Endothelial cell of umbilical vein (primary cell): ENCODE measurements around the gene ZBTB7C. TPM values are rescaled to one million over a fixed set of nuclear protein-coding genes. Genes with fewer than 3 reads are reported as not detected.

Experiments
- BruUV-seq: library from RNA; stranded (reverse); fragments of 400-500 nt; replicated peaks from 2 replicates; lab custom pipeline; 2021; lab: Mats Ljungman, UMichigan
- CTCF ChIA-PET: fragments of 300-600, 350-600 bp; sonication (Branson Sonifier 250); formaldehyde crosslinking; loops from one replicate; lab custom pipeline; 2021; ENCODE audit warnings: antibody characterized with exemption, inconsistent platforms; lab: Charles Lee
- POLR2A ChIA-PET: fragments of 300-600, 350-600 bp; sonication (Branson Sonifier 250); formaldehyde crosslinking; loops from one replicate; lab custom pipeline; 2021; ENCODE audit warnings: antibody characterized with exemption, inconsistent platforms; lab: Charles Lee
- DNase-seq: peaks from one replicate; pipeline ENCODE4 v3.0.0-alpha.2; 2011; ENCODE audit warnings: low read depth, low spot score
- FAIRE-seq: peaks from 2 replicates; lab custom pipeline; 2011; peaks lifted over from hg19 to GRCh38; lab: Jason Lieb, UNC
- H2AFZ ChIP-seq: 2 replicates; pipeline ENCODE4 v1.6.0; 2012; ENCODE audit warnings: low read depth, low read length, control low read depth, inconsistent platforms
- H3K27ac ChIP-seq: 2 replicates; pipeline ENCODE4 v1.5.1; 2011; ENCODE audit warnings: low read depth, mild to moderate bottlenecking, control low read depth, low read length, moderate library complexity; ENCODE audit not compliant: insufficient read depth
- H3K27me3 ChIP-seq, 2 experiments: 2 replicates each; pipeline versions ENCODE4 v1.6.0 to v1.6.1; 2011; ENCODE audit warnings: low read length in 2 of 2, mixed read lengths in 1 of 2; ENCODE audit not compliant: control insufficient read depth in 2 of 2, insufficient read depth in 2 of 2
- H3K36me3 ChIP-seq, 2 experiments: 2 replicates in 1 of 2; 3 replicates in 1 of 2; pipeline ENCODE4 v1.5.1; 2011; ENCODE audit warnings: low read length in 2 of 2, mild to moderate bottlenecking in 1 of 2, moderate library complexity in 1 of 2; ENCODE audit not compliant: control insufficient read depth in 2 of 2, insufficient read depth in 2 of 2; ENCODE audit errors: extremely low read depth in 1 of 2
- H3K4me1 ChIP-seq: 3 replicates; pipeline ENCODE4 v1.5.1; 2011; ENCODE audit warnings: mild to moderate bottlenecking, low read length; ENCODE audit not compliant: control insufficient read depth, insufficient read depth; ENCODE audit errors: extremely low read depth
- H3K4me2 ChIP-seq: 2 replicates; pipeline ENCODE4 v1.6.1; 2011; ENCODE audit warnings: low read length, control low read depth, mixed read lengths; ENCODE audit not compliant: insufficient read depth
- H3K4me3 ChIP-seq, 3 experiments: fragments of 200-600 bp in 1 of 3; sonication (generic), shearing (Covaris generic) in 1 of 3; replicated peaks in 1 of 3; 2 replicates each; pipeline ENCODE4 v1.5.1; 2011 to 2016; ENCODE audit warnings: control low read depth in 3 of 3, low read length in 3 of 3, mild to moderate bottlenecking in 2 of 3, inconsistent platforms in 1 of 3, low read depth in 1 of 3, moderate library complexity in 1 of 3; ENCODE audit not compliant: insufficient read depth in 1 of 3
- H3K79me2 ChIP-seq: 2 replicates; pipeline ENCODE4 v1.6.0; 2012; ENCODE audit warnings: low read length, inconsistent platforms; ENCODE audit not compliant: control insufficient read depth, insufficient read depth
- H3K9ac ChIP-seq: replicated peaks from 2 replicates; pipeline ENCODE3; 2011; ENCODE audit warnings: low read length, control low read depth; ENCODE audit not compliant: insufficient read depth; ENCODE audit errors: extremely low read depth
- H3K9me1 ChIP-seq: replicated peaks from 3 replicates; pipeline ENCODE4 v1.6.0; 2011; ENCODE audit warnings: mild to moderate bottlenecking, low read length; ENCODE audit not compliant: control insufficient read depth, insufficient read depth; ENCODE audit errors: extremely low read depth
- H3K9me3 ChIP-seq: replicated peaks from 2 replicates; pipeline ENCODE4 v1.5.1; 2012; ENCODE audit warnings: low read length, inconsistent platforms; ENCODE audit not compliant: control insufficient read depth, insufficient read depth
- H4K20me1 ChIP-seq: replicated peaks from 2 replicates; pipeline ENCODE3; 2011; ENCODE audit warnings: mild to moderate bottlenecking, low read length; ENCODE audit not compliant: control insufficient read depth, insufficient read depth; ENCODE audit errors: extremely low read depth
- EZH2 ChIP-seq: IDR thresholded peaks from 2 replicates; pipeline ENCODE4 v1.6.1; 2012; ENCODE audit warnings: borderline replicate concordance, low read depth, mild to moderate bottlenecking, moderate library complexity, low read length, inconsistent platforms; ENCODE audit not compliant: severe bottlenecking
- FOS ChIP-seq: IDR thresholded peaks from 2 replicates; pipeline ENCODE4 v1.6.1; 2011; ENCODE audit warnings: mild to moderate bottlenecking, low read length, moderate library complexity, borderline replicate concordance; ENCODE audit not compliant: insufficient read depth
- GATA2 ChIP-seq: IDR thresholded peaks from 2 replicates; pipeline ENCODE4 v1.7.0; 2011; ENCODE audit warnings: low read depth, mild to moderate bottlenecking, moderate library complexity, mixed read lengths, low read length; ENCODE audit not compliant: insufficient read length, insufficient read depth
- MAX ChIP-seq: IDR thresholded peaks from 2 replicates; pipeline ENCODE4 v1.6.1; 2011; ENCODE audit not compliant: insufficient read depth, insufficient read length
- POLR2A ChIP-seq: IDR thresholded peaks from 2 replicates; pipeline ENCODE4 v1.6.1; 2012; ENCODE audit warnings: low read depth, mild to moderate bottlenecking, control low read depth, low read length
- dilution Hi-C: fragments of 300-500 bp; cut with MboI; formaldehyde crosslinking; loops from one replicate; pipeline ENCODE4 v1.15.0; 2019; ENCODE audit warnings: low sequenced_read_pairs; ENCODE audit not compliant: extremely low pct_ligation_motif_present
- intact Hi-C: fragments of 100-400 bp; cut with micrococcal nuclease; formaldehyde crosslinking; loops from one replicate; pipeline ENCODE4 v1.10.0; 2022
- polyA plus RNA-seq, 4 experiments: library from polyadenylated mRNA; depleted of rRNA in 3 of 4; stranded (reverse) in 3 of 4; unstranded in 1 of 4; fragments of >200 nt; gene quantifications; 2 replicates each; pipeline versions ENCODE4 v1.2.1 to v1.2.3, GENCODE V29; 2011 to 2012; ENCODE audit warnings: missing spikeins in 1 of 4
- total RNA-seq: library from RNA; stranded (reverse); gene quantifications from 2 replicates; pipeline ENCODE4 v1.2.3, GENCODE V29; 2021
- TF ChIP-seq, protein P1 (sequence below), 2 donors: IDR thresholded peaks; 1 replicate in 1 of 2; 2 replicates in 1 of 2; pipeline ENCODE4 v1.5.1; 2011; ENCODE audit warnings: low read length in 2 of 2, mild to moderate bottlenecking in 2 of 2, moderate library complexity in 2 of 2, control low read depth in 1 of 2, inconsistent platforms in 1 of 2, low read depth in 1 of 2; ENCODE audit not compliant: insufficient read depth in 1 of 2; ENCODE audit errors: extremely low read depth in 1 of 2

Gene ZBTB7C
- total and polyA plus RNA-seq, 2 donors (not counting 3 experiments of a cell fraction or from before 2014, with no cell fraction given): not detected

- H3K36me3 ChIP-seq: no peaks in the 10 kb centered on the region
Observed at GRCh38 chr18:48080546-48080945, 328.6 kb downstream of the ZBTB7C start.

More at GRCh38 chr18:48080546-48080945, 328.6 kb downstream of the ZBTB7C start:
- H3K79me2 ChIP-seq: no peaks in the 10 kb centered on the region
- POLR2A ChIA-PET: no interaction called here
- no peaks in the 10 kb centered on the region for H3K4me1 ChIP-seq
- H3K9me3 ChIP-seq: no peaks in the 10 kb centered on the region
- no peaks in the 10 kb centered on the region for H3K27me3 ChIP-seq
- no peaks in the 10 kb centered on the region for H3K9me1 ChIP-seq
- H3K9ac ChIP-seq: no peak overlapping the region
- no peak overlapping the region for H3K27ac ChIP-seq
- DNase-seq: no peak
- dilution Hi-C loops (no loop called here), intact Hi-C loops (no loop called here)
- no peak overlapping the region for H3K4me2 ChIP-seq
- no peaks in the 10 kb centered on the region for H4K20me1 ChIP-seq
- no peak for TF ChIP-seq POLR2A
- TF ChIP-seq FOS: no peak
- TF ChIP-seq GATA2: no peak
- TF ChIP-seq, protein P1, sequence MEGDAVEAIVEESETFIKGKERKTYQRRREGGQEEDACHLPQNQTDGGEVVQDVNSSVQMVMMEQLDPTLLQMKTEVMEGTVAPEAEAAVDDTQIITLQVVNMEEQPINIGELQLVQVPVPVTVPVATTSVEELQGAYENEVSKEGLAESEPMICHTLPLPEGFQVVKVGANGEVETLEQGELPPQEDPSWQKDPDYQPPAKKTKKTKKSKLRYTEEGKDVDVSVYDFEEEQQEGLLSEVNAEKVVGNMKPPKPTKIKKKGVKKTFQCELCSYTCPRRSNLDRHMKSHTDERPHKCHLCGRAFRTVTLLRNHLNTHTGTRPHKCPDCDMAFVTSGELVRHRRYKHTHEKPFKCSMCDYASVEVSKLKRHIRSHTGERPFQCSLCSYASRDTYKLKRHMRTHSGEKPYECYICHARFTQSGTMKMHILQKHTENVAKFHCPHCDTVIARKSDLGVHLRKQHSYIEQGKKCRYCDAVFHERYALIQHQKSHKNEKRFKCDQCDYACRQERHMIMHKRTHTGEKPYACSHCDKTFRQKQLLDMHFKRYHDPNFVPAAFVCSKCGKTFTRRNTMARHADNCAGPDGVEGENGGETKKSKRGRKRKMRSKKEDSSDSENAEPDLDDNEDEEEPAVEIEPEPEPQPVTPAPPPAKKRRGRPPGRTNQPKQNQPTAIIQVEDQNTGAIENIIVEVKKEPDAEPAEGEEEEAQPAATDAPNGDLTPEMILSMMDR (IDR thresholded peaks at IDR 0.05; ENCODE audit: extremely low read depth in 1 of 2, insufficient read depth in 1 of 2, low read depth in 1 of 2, low read length in 2 of 2): no peak
- no peak for TF ChIP-seq MAX
- TF ChIP-seq EZH2: no peak
- no peak overlapping the region for H3K4me3 ChIP-seq
- H2AFZ ChIP-seq: no peak overlapping the region
- CTCF ChIA-PET: interaction anchor here (1.1 kb wide), 1 partner anchor 370 kb away, joined by 3 read pairs; no protein-coding TSS in a partner anchor
- BruUV-seq: no TSS peak
- FAIRE-seq: no peak
